WTC11 (cell line): Measurements from ENCODE around the gene ZNF8. TPM values are rescaled to one million over a fixed set of nuclear protein-coding genes. Genes with fewer than 3 reads are reported as not detected.
A peak's percentile ranks its signal among the peaks of the same experiment; 100 is the strongest.

ENCODE experiments used
- ATAC-seq: fragments of 200-7000 bp; cut with Tn5 transposase; 2 replicates; pipeline ENCODE4 v1.10.0; 2021; ENCODE audit warnings: mild to moderate bottlenecking, moderate library complexity
- CTCF ChIA-PET: fragments of 300-600 bp; sonication (Branson Sonifier 250); formaldehyde crosslinking; loops from one replicate; lab custom pipeline; 2021; ENCODE audit warnings: antibody characterized with exemption; lab: Charles Lee
- POLR2A ChIA-PET: fragments of 350-600 bp; sonication (Branson Sonifier 250); formaldehyde crosslinking; loops from one replicate; lab custom pipeline; 2021; ENCODE audit warnings: antibody characterized with exemption; lab: Charles Lee
- DNase-seq: peaks from one replicate; pipeline ENCODE4 v3.0.0; 2021; ENCODE audit warnings: low spot score
- H3K27ac Mint-ChIP-seq: 2 replicates; pipeline ENCODE4 v1.8.0; 2021; ENCODE audit warnings: mixed read lengths
- H3K27me3 Mint-ChIP-seq: 2 replicates; pipeline ENCODE4 v1.8.0; 2021; ENCODE audit warnings: low read depth, mild to moderate bottlenecking, moderate library complexity, mixed read lengths
- H3K36me3 Mint-ChIP-seq: 2 replicates; pipeline ENCODE4 v1.8.0; 2021; ENCODE audit warnings: mixed read lengths
- H3K4me1 Mint-ChIP-seq: 2 replicates; pipeline ENCODE4 v1.8.0; 2022; ENCODE audit warnings: mixed read lengths
- H3K4me3 Mint-ChIP-seq: 2 replicates; pipeline ENCODE4 v1.8.0; 2021; ENCODE audit warnings: mild to moderate bottlenecking, moderate library complexity, mixed read lengths
- H3K9me3 Mint-ChIP-seq: 2 replicates; pipeline ENCODE4 v1.8.0; 2021; ENCODE audit warnings: mixed read lengths
- ATF2 ChIP-seq: sonication (generic); formaldehyde crosslinking; IDR thresholded peaks from 2 replicates; pipeline ENCODE4 v1.8.1; 2022; ENCODE audit warnings: low read depth, missing genetic modification reagents, borderline replicate concordance
- CREM ChIP-seq: sonication (generic); formaldehyde crosslinking; IDR thresholded peaks from 2 replicates; pipeline ENCODE4 v1.8.1; 2022; ENCODE audit warnings: mild to moderate bottlenecking, missing genetic modification reagents, moderate library complexity
- ERG ChIP-seq: fragments of 250-450 bp; sonication (Bioruptor Pico); IDR thresholded peaks from 2 replicates; pipeline ENCODE4 v1.8.0; 2021; ENCODE audit warnings: mild to moderate bottlenecking
- FOXP4 ChIP-seq: sonication (generic); formaldehyde crosslinking; IDR thresholded peaks from 2 replicates; pipeline ENCODE4 v1.8.0; 2022; ENCODE audit warnings: mild to moderate bottlenecking, missing genetic modification reagents
- GRHL2 ChIP-seq: fragments of 250-450 bp; sonication (Bioruptor Pico); IDR thresholded peaks from 2 replicates; pipeline ENCODE4 v1.8.0; 2022; ENCODE audit warnings: mild to moderate bottlenecking, moderate library complexity; ENCODE audit not compliant: insufficient replicate concordance, severe bottlenecking
- IRF2 ChIP-seq: sonication (generic); formaldehyde crosslinking; IDR thresholded peaks from 2 replicates; pipeline ENCODE4 v1.8.0; 2022; ENCODE audit warnings: low read depth, missing genetic modification reagents, borderline replicate concordance
- JUN ChIP-seq: sonication (generic); formaldehyde crosslinking; IDR thresholded peaks from 2 replicates; pipeline ENCODE4 v1.8.0; 2023; ENCODE audit warnings: mild to moderate bottlenecking, missing genetic modification reagents
- KAT7 ChIP-seq: sonication (generic); formaldehyde crosslinking; IDR thresholded peaks from 2 replicates; pipeline ENCODE4 v1.8.1; 2023; ENCODE audit warnings: missing genetic modification reagents, mild to moderate bottlenecking, borderline replicate concordance
- NFE2L1 ChIP-seq: sonication (generic); formaldehyde crosslinking; IDR thresholded peaks from 2 replicates; pipeline ENCODE4 v1.8.1; 2023; ENCODE audit warnings: missing genetic modification reagents
- NR3C1 ChIP-seq: sonication (generic); formaldehyde crosslinking; conservative IDR thresholded peaks from 2 replicates; pipeline ENCODE4 v1.8.1; 2023; ENCODE audit warnings: low read depth, mild to moderate bottlenecking, missing genetic modification reagents
- PREB ChIP-seq: sonication (generic); formaldehyde crosslinking; IDR thresholded peaks from 2 replicates; pipeline ENCODE4 v1.8.1; 2022; ENCODE audit warnings: mild to moderate bottlenecking, missing genetic modification reagents, moderate library complexity, borderline replicate concordance
- RORB ChIP-seq: fragments of 250-450 bp; sonication (Bioruptor Pico); IDR thresholded peaks from 2 replicates; pipeline ENCODE4 v1.9.0; 2021; ENCODE audit warnings: mild to moderate bottlenecking
- SMAD4 ChIP-seq: sonication (generic); formaldehyde crosslinking; IDR thresholded peaks from 2 replicates; pipeline ENCODE4 v1.8.0; 2022; ENCODE audit warnings: mild to moderate bottlenecking, missing genetic modification reagents
- TEAD1 ChIP-seq: sonication (generic); formaldehyde crosslinking; IDR thresholded peaks from 2 replicates; pipeline ENCODE4 v1.8.0; 2022; ENCODE audit warnings: mild to moderate bottlenecking, missing genetic modification reagents
- USF1 ChIP-seq: sonication (generic); formaldehyde crosslinking; IDR thresholded peaks from 2 replicates; pipeline ENCODE4 v1.8.0; 2022; ENCODE audit warnings: mild to moderate bottlenecking, missing genetic modification reagents
- ZMAT4 ChIP-seq: fragments of 250-450 bp; sonication (Bioruptor Pico); IDR thresholded peaks from 2 replicates; pipeline ENCODE4 v1.9.0; 2021; ENCODE audit warnings: mild to moderate bottlenecking
- ZNF138 ChIP-seq: sonication (generic); formaldehyde crosslinking; conservative IDR thresholded peaks from 2 replicates; pipeline ENCODE4 v1.8.1; 2022; ENCODE audit warnings: mild to moderate bottlenecking, moderate library complexity, missing genetic modification reagents
- ZNF232 ChIP-seq: sonication (generic); formaldehyde crosslinking; IDR thresholded peaks from 2 replicates; pipeline ENCODE4 v1.8.0; 2022; ENCODE audit warnings: mild to moderate bottlenecking, missing genetic modification reagents
- ZNF396 ChIP-seq: fragments of 250-450 bp; sonication (Bioruptor Pico); IDR thresholded peaks from 2 replicates; pipeline ENCODE4 v1.8.0; 2021; ENCODE audit warnings: mild to moderate bottlenecking, moderate library complexity, borderline replicate concordance
- ZNF423 ChIP-seq: fragments of 250-450 bp; sonication (Bioruptor Pico); IDR thresholded peaks from 2 replicates; pipeline ENCODE4 v2.1.2; 2022; ENCODE audit warnings: mild to moderate bottlenecking, moderate library complexity
- ZSCAN18 ChIP-seq: fragments of 250-450 bp; sonication (Bioruptor Pico); IDR thresholded peaks from 2 replicates; pipeline ENCODE4 v2.1.2; 2022; ENCODE audit warnings: mild to moderate bottlenecking, moderate library complexity
- total RNA-seq: library from RNA; stranded (reverse); gene quantifications from 3 replicates; pipeline ENCODE4 v1.2.3, GENCODE V29; 2021

The ZNF8 gene
- total RNA-seq, 1 experiment from 2014 or later: 18.8 TPM

- DNase-seq (no peak), ATAC-seq (no peak)
- CTCF ChIA-PET: no interaction called here
- H3K27ac Mint-ChIP-seq: no peak overlapping the region
- H3K36me3 Mint-ChIP-seq: peaks cover 24% of the 10 kb centered on the region
- POLR2A ChIA-PET: interaction anchor here (0.6 kb wide), 1 partner anchor 36 kb away, joined by 4 read pairs; no protein-coding TSS in a partner anchor
- peaks cover 3% of the 10 kb centered on the region; the same call in 1 of the 2 replicates for H3K9me3 Mint-ChIP-seq
- TF ChIP-seq GRHL2 (CRISPR knock-in tag) (no peak), ZNF396 (no peak), TEAD1 (CRISPR knock-in tag) (no peak)
- TF ChIP-seq, all 79 proteins: peak for 0
- H3K4me1 Mint-ChIP-seq: no peaks in the 10 kb centered on the region
- no peaks in the 10 kb centered on the region for H3K27me3 Mint-ChIP-seq
- no peak overlapping the region for H3K4me3 Mint-ChIP-seq
Measured at GRCh38 chr19:58335630-58336029, 56.9 kb downstream of the ZNF8 start.

GRCh38 chr19:58336216-58336615 lies 57.5 kb downstream of the ZNF8 start:
- H3K9me3 Mint-ChIP-seq: peaks cover 3% of the 10 kb centered on the region; the same call in 1 of the 2 replicates
- no peak overlapping the region for H3K4me3 Mint-ChIP-seq
- H3K4me1 Mint-ChIP-seq: no peaks in the 10 kb centered on the region
- DNase-seq: no peak
- ChIA-PET CTCF (no interaction called here), POLR2A (no interaction called here)
- no peaks in the 10 kb centered on the region for H3K27me3 Mint-ChIP-seq
- H3K27ac Mint-ChIP-seq: peak overlapping the region; percentile 49; the same call in 1 of the 2 replicates
- peaks cover 24% of the 10 kb centered on the region for H3K36me3 Mint-ChIP-seq
- TF ChIP-seq USF1 (no peak), JUN (CRISPR knock-in tag) (no peak), SMAD4 (CRISPR knock-in tag) (no peak), ZNF138 (CRISPR knock-in tag) (no peak), ZMAT4 (CRISPR knock-in tag) (no peak), ZNF423 (CRISPR knock-in tag) (no peak), ZNF396 (no peak), PREB (CRISPR knock-in tag) (no peak), ERG (no peak), ZSCAN18 (CRISPR knock-in tag) (no peak), NR3C1 (CRISPR knock-in tag) (no peak), RORB (CRISPR knock-in tag) (no peak), CREM (CRISPR knock-in tag) (no peak), FOXP4 (no peak)
- no peak for ATAC-seq

GRCh38 chr19:58336820-58337219 lies 58.1 kb downstream of the ZNF8 start:
- no peaks in the 10 kb centered on the region for H3K27me3 Mint-ChIP-seq
- DNase-seq: no peak
- H3K9me3 Mint-ChIP-seq: peaks cover 3% of the 10 kb centered on the region; the same call in 1 of the 2 replicates
- H3K4me3 Mint-ChIP-seq: no peak overlapping the region
- no peaks in the 10 kb centered on the region for H3K4me1 Mint-ChIP-seq
- ATAC-seq: no peak
- peaks cover 24% of the 10 kb centered on the region for H3K36me3 Mint-ChIP-seq
- H3K27ac Mint-ChIP-seq: no peak overlapping the region
- CTCF ChIA-PET: no interaction called here
- POLR2A ChIA-PET: no interaction called here
- TF ChIP-seq ZNF232 (no peak), NFE2L1 (CRISPR knock-in tag) (no peak), ATF2 (CRISPR knock-in tag) (no peak), KAT7 (no peak), IRF2 (no peak), FOXP4 (no peak), ERG (no peak)
